NK-92 treated with Interleukin-12 subunit alpha and Interleukin-12 subunit beta, amount 100 ng/mL, for 24 hours (cell line): ENCODE results near the gene NT5DC1.

ENCODE experiments used
- DNase-seq: peaks from one replicate; lab custom pipeline; 2025; lab: John Stamatoyannopoulos, UW

Gene NT5DC1

GRCh38 chr6:116136933-116137340 lies 36.3 kb downstream of the NT5DC1 start:
- no peak for DNase-seq

- no peak for DNase-seq
Observed at GRCh38 chr6:116139917-116140316, 39.3 kb downstream of the NT5DC1 start.

GRCh38 chr6:116144605-116145004 lies 44.0 kb downstream of the NT5DC1 start:
- no peak for DNase-seq

GRCh38 chr6:116145803-116146675 lies 45.4 kb downstream of the NT5DC1 start:
- DNase-seq, result no peak

GRCh38 chr6:116152620-116153019 lies 52.0 kb downstream of the NT5DC1 start:
- DNase-seq, result no peak

- DNase-seq, result no peak
Observed at GRCh38 chr6:116154887-116155286, 54.2 kb downstream of the NT5DC1 start.

GRCh38 chr6:116156405-116157326 lies 56.0 kb downstream of the NT5DC1 start:
- no peak for DNase-seq

- DNase-seq, result no peak
Observed at GRCh38 chr6:116157391-116157790, 56.7 kb downstream of the NT5DC1 start.

- no peak for DNase-seq
Observed at GRCh38 chr6:116158641-116159040, 58.0 kb downstream of the NT5DC1 start.

- no peak for DNase-seq
Observed at GRCh38 chr6:116159782-116160524, 59.3 kb downstream of the NT5DC1 start.

GRCh38 chr6:116165596-116165995 lies 64.9 kb downstream of the NT5DC1 start:
- no peak for DNase-seq

GRCh38 chr6:116166369-116166768 lies 65.7 kb downstream of the NT5DC1 start:
- DNase-seq, result no peak

- DNase-seq, result no peak
Observed at GRCh38 chr6:116168148-116168547, 67.5 kb downstream of the NT5DC1 start.

GRCh38 chr6:116169880-116170279 lies 69.2 kb downstream of the NT5DC1 start:
- no peak for DNase-seq

- DNase-seq, result no peak
Observed at GRCh38 chr6:116170358-116171057, 69.9 kb downstream of the NT5DC1 start.

- no peak for DNase-seq
Observed at GRCh38 chr6:116173928-116174327, 73.3 kb downstream of the NT5DC1 start.

- DNase-seq, result no peak
Observed at GRCh38 chr6:116175344-116175743, 74.7 kb downstream of the NT5DC1 start.

- no peak for DNase-seq
Observed at GRCh38 chr6:116176596-116176995, 75.9 kb downstream of the NT5DC1 start.

- DNase-seq, result no peak
Observed at GRCh38 chr6:116180375-116180774, 79.7 kb downstream of the NT5DC1 start.

GRCh38 chr6:116189472-116189871 lies 88.8 kb downstream of the NT5DC1 start:
- no peak for DNase-seq

- no peak for DNase-seq
Observed at GRCh38 chr6:116190550-116190949, 89.9 kb downstream of the NT5DC1 start.

GRCh38 chr6:116191881-116192280 lies 91.2 kb downstream of the NT5DC1 start:
- no peak for DNase-seq
